GM19351 (cell line): ENCODE data around the gene TMEM145.

Experiments used
- ATAC-seq: cut with Tn5 transposase; IDR thresholded peaks from one replicate; pipeline ENCODE4 v1.9.1; 2021; ENCODE audit warnings: mild to moderate bottlenecking, moderate library complexity; ENCODE audit not compliant: unreplicated experiment

Gene TMEM145

DNA sequence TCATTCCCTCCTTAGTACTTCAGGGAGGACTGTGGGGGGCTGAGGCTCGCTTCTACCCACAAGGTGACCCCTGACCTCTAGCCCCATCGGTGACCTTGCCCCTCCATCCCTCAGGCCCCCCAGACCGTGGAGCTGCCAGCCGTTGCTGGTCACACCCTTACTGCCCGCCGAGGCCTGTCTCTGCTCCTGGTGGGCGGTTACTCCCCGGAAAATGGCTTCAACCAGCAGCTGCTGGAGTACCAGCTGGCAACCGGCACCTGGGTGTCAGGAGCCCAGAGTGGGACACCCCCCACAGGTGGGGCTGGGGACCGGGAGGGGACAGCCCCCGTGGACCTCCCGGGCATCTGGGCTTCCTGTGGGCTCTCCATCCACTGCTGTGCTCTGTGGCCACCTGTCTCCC lies 44.2 kb downstream of the TMEM145 start:
- no peak for ATAC-seq

DNA sequence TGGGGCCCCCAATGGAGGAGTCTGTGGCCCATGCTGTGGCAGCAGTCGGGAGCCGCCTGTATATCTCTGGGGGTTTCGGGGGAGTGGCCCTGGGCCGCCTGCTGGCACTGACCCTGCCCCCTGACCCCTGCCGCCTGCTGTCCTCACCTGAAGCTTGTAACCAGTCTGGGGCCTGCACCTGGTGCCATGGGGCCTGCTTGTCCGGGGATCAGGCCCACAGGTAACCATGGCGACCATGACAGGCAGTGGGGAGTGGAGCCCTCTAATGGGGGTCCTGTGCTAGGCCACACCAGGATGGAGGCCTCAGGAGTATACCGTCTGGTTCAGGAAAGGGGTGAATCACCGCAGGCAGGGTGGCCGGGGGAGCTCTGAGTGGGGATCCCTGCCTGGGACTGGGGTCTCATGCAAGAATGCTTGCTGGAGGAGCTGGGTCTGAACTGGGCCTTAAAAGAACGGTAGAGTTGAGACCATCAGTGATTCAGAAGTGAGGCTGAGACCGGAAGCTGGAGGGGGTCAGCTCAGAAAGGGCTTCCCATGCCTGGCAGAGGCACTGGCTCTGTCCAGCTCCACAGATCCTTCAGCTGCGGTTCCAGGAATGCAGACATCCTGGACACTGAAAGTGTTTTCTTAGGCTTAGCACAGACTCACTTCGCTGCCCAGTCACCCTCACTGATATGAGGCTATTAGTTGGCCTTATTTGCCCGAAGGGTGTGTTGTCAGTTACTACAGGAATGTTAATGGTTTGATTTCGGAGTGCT lies 47.9 kb downstream of the TMEM145 start:
- ATAC-seq = no peak

DNA sequence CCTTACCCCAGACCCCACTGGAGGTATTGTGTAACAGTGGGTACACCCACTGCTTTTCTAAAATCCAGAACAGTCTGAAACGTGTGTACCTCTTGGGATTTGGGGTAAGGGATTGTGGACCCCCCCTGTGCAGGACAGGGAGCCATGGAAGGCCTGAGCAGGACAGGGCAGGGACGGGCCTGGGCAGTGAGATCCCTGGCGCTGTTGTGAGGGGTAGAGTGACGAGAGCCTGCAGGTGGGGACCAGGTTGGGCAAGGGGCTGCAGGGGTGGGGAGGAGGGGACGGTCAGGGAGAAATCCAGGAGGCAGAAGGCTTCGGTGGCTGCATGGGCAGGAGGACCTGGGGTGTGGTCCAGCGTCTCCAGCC lies 48.4 kb downstream of the TMEM145 start:
- no peak for ATAC-seq

- ATAC-seq = no peak
These were observed 49.2 kb downstream of the TMEM145 start for GRCh38 chr19:42362342-42362741.

DNA sequence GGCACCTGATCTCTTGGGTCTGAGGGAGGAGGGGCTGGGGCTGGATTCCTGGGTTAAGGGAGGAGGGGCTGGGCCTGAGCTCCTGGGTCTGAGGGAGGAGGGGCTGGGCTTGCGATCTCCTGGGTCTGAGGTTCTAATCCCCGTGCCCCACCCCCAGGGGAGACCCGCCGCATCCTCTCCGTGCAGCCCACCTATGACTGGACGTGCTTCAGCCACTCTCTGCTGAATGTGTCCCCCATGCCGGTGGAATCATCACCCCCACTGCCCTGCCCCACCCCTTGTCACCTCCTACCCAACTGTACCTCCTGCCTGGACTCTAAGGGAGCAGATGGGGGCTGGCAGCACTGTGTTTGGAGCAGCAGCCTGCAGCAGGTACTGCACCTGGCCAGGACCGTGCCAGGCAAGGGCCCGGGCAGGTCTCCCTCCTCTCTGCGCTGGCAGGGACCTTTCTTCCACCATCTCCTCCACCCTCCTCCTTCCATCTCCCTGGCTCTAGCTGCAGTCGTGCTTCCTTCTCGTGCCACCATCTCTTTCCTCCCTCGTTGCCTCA lies 49.9 kb downstream of the TMEM145 start:
- no peak for ATAC-seq

DNA sequence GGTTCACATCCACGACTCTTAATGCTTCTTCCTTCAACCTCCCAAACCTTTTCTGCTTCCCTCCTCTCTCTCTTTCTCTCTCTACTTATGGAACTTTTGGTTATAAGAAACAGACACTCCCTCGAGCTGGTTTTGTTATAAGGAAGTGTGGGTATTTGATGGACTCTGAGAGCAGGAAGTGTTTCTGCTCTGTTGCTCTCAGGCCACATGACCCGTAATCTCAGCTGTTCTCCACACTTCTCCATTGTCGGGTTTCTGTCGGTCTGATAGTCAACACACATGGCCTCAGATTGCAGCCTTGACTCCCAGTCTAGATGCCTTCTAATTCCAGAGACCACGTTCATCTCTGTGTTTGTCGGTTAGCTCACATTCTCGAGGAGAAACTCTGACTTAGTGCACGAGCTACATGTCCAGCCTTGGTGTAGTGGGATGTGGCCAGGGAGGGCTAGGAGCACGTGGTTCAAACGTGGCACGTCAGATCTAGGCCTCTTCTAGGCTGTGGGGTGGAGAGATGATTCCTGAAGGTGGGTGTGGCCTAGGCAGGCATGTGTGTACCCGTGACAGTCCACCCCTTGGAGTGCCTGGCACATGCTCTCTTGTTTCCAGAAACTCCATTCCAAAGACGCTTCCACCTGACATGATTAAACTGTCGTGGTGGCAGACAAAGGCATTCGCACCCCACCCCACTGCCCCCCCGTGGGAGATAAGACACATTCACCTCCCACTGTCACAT lies 50.7 kb downstream of the TMEM145 start:
- no peak for ATAC-seq

- no peak for ATAC-seq
These were observed 53.6 kb downstream of the TMEM145 start for GRCh38 chr19:42366673-42367072.

- no peak for ATAC-seq
These were observed 54.8 kb downstream of the TMEM145 start for GRCh38 chr19:42367929-42368328.

- no peak for ATAC-seq
These were observed 55.3 kb downstream of the TMEM145 start for GRCh38 chr19:42368360-42368759.

DNA sequence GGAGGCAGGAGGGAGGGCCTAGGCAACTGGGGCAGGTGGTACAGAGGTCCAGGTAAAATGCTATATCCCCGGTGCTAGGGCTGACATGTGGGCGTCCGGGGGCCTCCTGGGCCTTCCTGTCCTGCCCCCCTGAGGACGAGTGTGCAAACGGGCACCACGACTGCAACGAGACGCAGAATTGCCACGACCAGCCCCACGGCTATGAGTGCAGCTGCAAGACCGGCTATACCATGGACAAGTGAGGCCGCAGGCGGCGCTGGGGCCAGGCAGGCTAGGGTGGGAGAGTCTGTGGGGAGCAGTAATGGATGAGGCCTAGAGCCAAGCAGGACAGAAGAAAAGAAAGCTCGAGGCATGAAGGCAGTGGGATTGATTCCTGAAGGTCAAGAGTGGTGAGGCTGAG lies 55.7 kb downstream of the TMEM145 start:
- ATAC-seq = no peak

- no peak for ATAC-seq
These were observed 56.4 kb downstream of the TMEM145 start for GRCh38 chr19:42369433-42370067.

GRCh38 chr19:42370068-42370520 lies 57.0 kb downstream of the TMEM145 start:
- ATAC-seq = no peak

GRCh38 chr19:42370626-42371175 lies 57.6 kb downstream of the TMEM145 start:
- ATAC-seq = no peak
